Endothelial cell of umbilical vein (primary cell): ENCODE data around the gene SLC1A1. TPM values are rescaled to one million over a fixed set of nuclear protein-coding genes. Genes with fewer than 3 reads are reported as not detected.

Experiments used
- BruUV-seq: library from RNA; stranded (reverse); fragments of 400-500 nt; replicated peaks from 2 replicates; lab custom pipeline; 2021; lab: Mats Ljungman, UMichigan
- CTCF ChIA-PET: fragments of 300-600, 350-600 bp; sonication (Branson Sonifier 250); formaldehyde crosslinking; loops from one replicate; lab custom pipeline; 2021; ENCODE audit warnings: antibody characterized with exemption, inconsistent platforms; lab: Charles Lee
- POLR2A ChIA-PET: fragments of 300-600, 350-600 bp; sonication (Branson Sonifier 250); formaldehyde crosslinking; loops from one replicate; lab custom pipeline; 2021; ENCODE audit warnings: antibody characterized with exemption, inconsistent platforms; lab: Charles Lee
- DNase-seq: peaks from one replicate; pipeline ENCODE4 v3.0.0-alpha.2; 2011; ENCODE audit warnings: low read depth, low spot score
- FAIRE-seq: peaks from 2 replicates; lab custom pipeline; 2011; peaks lifted over from hg19 to GRCh38; lab: Jason Lieb, UNC
- H2AFZ ChIP-seq: 2 replicates; pipeline ENCODE4 v1.6.0; 2012; ENCODE audit warnings: low read depth, low read length, control low read depth, inconsistent platforms
- H3K27ac ChIP-seq: 2 replicates; pipeline ENCODE4 v1.5.1; 2011; ENCODE audit warnings: low read depth, mild to moderate bottlenecking, control low read depth, low read length, moderate library complexity; ENCODE audit not compliant: insufficient read depth
- H3K27me3 ChIP-seq, 2 experiments: 2 replicates each; pipeline versions ENCODE4 v1.6.0 to v1.6.1; 2011; ENCODE audit warnings: low read length in 2 of 2, mixed read lengths in 1 of 2; ENCODE audit not compliant: control insufficient read depth in 2 of 2, insufficient read depth in 2 of 2
- H3K36me3 ChIP-seq, 2 experiments: 2 replicates in 1 of 2; 3 replicates in 1 of 2; pipeline ENCODE4 v1.5.1; 2011; ENCODE audit warnings: low read length in 2 of 2, mild to moderate bottlenecking in 1 of 2, moderate library complexity in 1 of 2; ENCODE audit not compliant: control insufficient read depth in 2 of 2, insufficient read depth in 2 of 2; ENCODE audit errors: extremely low read depth in 1 of 2
- H3K4me1 ChIP-seq: 3 replicates; pipeline ENCODE4 v1.5.1; 2011; ENCODE audit warnings: mild to moderate bottlenecking, low read length; ENCODE audit not compliant: control insufficient read depth, insufficient read depth; ENCODE audit errors: extremely low read depth
- H3K4me2 ChIP-seq: 2 replicates; pipeline ENCODE4 v1.6.1; 2011; ENCODE audit warnings: low read length, control low read depth, mixed read lengths; ENCODE audit not compliant: insufficient read depth
- H3K4me3 ChIP-seq, 3 experiments: fragments of 200-600 bp in 1 of 3; sonication (generic), shearing (Covaris generic) in 1 of 3; replicated peaks in 1 of 3; 2 replicates each; pipeline ENCODE4 v1.5.1; 2011 to 2016; ENCODE audit warnings: control low read depth in 3 of 3, low read length in 3 of 3, mild to moderate bottlenecking in 2 of 3, inconsistent platforms in 1 of 3, low read depth in 1 of 3, moderate library complexity in 1 of 3; ENCODE audit not compliant: insufficient read depth in 1 of 3
- H3K79me2 ChIP-seq: 2 replicates; pipeline ENCODE4 v1.6.0; 2012; ENCODE audit warnings: low read length, inconsistent platforms; ENCODE audit not compliant: control insufficient read depth, insufficient read depth
- H3K9ac ChIP-seq: replicated peaks from 2 replicates; pipeline ENCODE3; 2011; ENCODE audit warnings: low read length, control low read depth; ENCODE audit not compliant: insufficient read depth; ENCODE audit errors: extremely low read depth
- H3K9me1 ChIP-seq: replicated peaks from 3 replicates; pipeline ENCODE4 v1.6.0; 2011; ENCODE audit warnings: mild to moderate bottlenecking, low read length; ENCODE audit not compliant: control insufficient read depth, insufficient read depth; ENCODE audit errors: extremely low read depth
- H3K9me3 ChIP-seq: replicated peaks from 2 replicates; pipeline ENCODE4 v1.5.1; 2012; ENCODE audit warnings: low read length, inconsistent platforms; ENCODE audit not compliant: control insufficient read depth, insufficient read depth
- H4K20me1 ChIP-seq: replicated peaks from 2 replicates; pipeline ENCODE3; 2011; ENCODE audit warnings: mild to moderate bottlenecking, low read length; ENCODE audit not compliant: control insufficient read depth, insufficient read depth; ENCODE audit errors: extremely low read depth
- EZH2 ChIP-seq: IDR thresholded peaks from 2 replicates; pipeline ENCODE4 v1.6.1; 2012; ENCODE audit warnings: borderline replicate concordance, low read depth, mild to moderate bottlenecking, moderate library complexity, low read length, inconsistent platforms; ENCODE audit not compliant: severe bottlenecking
- FOS ChIP-seq: IDR thresholded peaks from 2 replicates; pipeline ENCODE4 v1.6.1; 2011; ENCODE audit warnings: mild to moderate bottlenecking, low read length, moderate library complexity, borderline replicate concordance; ENCODE audit not compliant: insufficient read depth
- GATA2 ChIP-seq: IDR thresholded peaks from 2 replicates; pipeline ENCODE4 v1.7.0; 2011; ENCODE audit warnings: low read depth, mild to moderate bottlenecking, moderate library complexity, mixed read lengths, low read length; ENCODE audit not compliant: insufficient read length, insufficient read depth
- JUN ChIP-seq: IDR thresholded peaks from 2 replicates; pipeline ENCODE4 v1.6.1; 2011; ENCODE audit warnings: borderline replicate concordance, low read depth; ENCODE audit not compliant: insufficient read length, insufficient read depth
- MYC ChIP-seq: IDR thresholded peaks from one replicate; pipeline ENCODE4 v1.6.1; 2011; ENCODE audit warnings: mild to moderate bottlenecking, low read depth, low read length
- POLR2A ChIP-seq: IDR thresholded peaks from 2 replicates; pipeline ENCODE4 v1.6.1; 2012; ENCODE audit warnings: low read depth, mild to moderate bottlenecking, control low read depth, low read length
- POLR2AphosphoS5 ChIP-seq: IDR thresholded peaks from 2 replicates; pipeline ENCODE4 v1.6.1; 2012; ENCODE audit warnings: low read depth, mild to moderate bottlenecking, control low read depth, low read length, moderate library complexity; ENCODE audit not compliant: insufficient read depth
- dilution Hi-C: fragments of 300-500 bp; cut with MboI; formaldehyde crosslinking; loops from one replicate; pipeline ENCODE4 v1.15.0; 2019; ENCODE audit warnings: low sequenced_read_pairs; ENCODE audit not compliant: extremely low pct_ligation_motif_present
- intact Hi-C: fragments of 100-400 bp; cut with micrococcal nuclease; formaldehyde crosslinking; loops from one replicate; pipeline ENCODE4 v1.10.0; 2022
- polyA plus RNA-seq, 4 experiments: library from polyadenylated mRNA; depleted of rRNA in 3 of 4; stranded (reverse) in 3 of 4; unstranded in 1 of 4; fragments of >200 nt; gene quantifications; 2 replicates each; pipeline versions ENCODE4 v1.2.1 to v1.2.3, GENCODE V29; 2011 to 2012; ENCODE audit warnings: missing spikeins in 1 of 4
- total RNA-seq: library from RNA; stranded (reverse); gene quantifications from 2 replicates; pipeline ENCODE4 v1.2.3, GENCODE V29; 2021
- TF ChIP-seq, protein P1 (sequence below): IDR thresholded peaks from 2 replicates; pipeline ENCODE4 v1.6.1; 2011; ENCODE audit not compliant: insufficient read depth, insufficient read length
- TF ChIP-seq, protein P2 (sequence below), 2 donors: IDR thresholded peaks; 1 replicate in 1 of 2; 2 replicates in 1 of 2; pipeline ENCODE4 v1.5.1; 2011; ENCODE audit warnings: low read length in 2 of 2, mild to moderate bottlenecking in 2 of 2, moderate library complexity in 2 of 2, control low read depth in 1 of 2, inconsistent platforms in 1 of 2, low read depth in 1 of 2; ENCODE audit not compliant: insufficient read depth in 1 of 2; ENCODE audit errors: extremely low read depth in 1 of 2

SLC1A1 gene
- total and polyA plus RNA-seq, 2 donors (not counting 3 experiments of a cell fraction or from before 2014, with no cell fraction given) = 5.8 to 8.3 TPM

DNA sequence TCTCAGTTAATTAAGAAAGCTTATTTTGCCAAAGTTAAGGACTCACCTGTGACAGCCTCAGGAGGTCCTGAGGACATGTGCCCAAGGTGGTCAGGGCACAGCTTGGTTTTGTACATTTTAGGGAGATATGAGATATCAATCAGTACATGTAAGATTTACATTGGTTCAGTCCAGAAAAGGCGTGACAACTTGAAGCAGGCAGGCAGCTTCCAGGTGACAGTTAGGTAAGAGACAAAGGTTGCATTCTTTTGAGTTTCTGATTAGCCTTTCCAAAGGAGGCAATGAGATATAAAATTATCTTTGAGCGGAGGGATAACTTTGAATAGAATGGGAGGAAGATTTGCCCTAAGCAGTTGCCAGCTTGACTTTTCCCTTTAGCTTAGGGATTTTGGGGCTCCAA is 47.8 kb downstream of the SLC1A1 start:
- FAIRE-seq (no peak), DNase-seq (no peak)
- POLR2A ChIA-PET = no interaction called here
- Histone ChIP-seq H3K9ac (no peak overlapping the region), H2AFZ (no peak overlapping the region), H3K79me2 (no peaks in the 10 kb centered on the region), H3K9me3 (no peaks in the 10 kb centered on the region), H3K4me1 (peaks cover 22% of the 10 kb centered on the region), H3K9me1 (no peaks in the 10 kb centered on the region), H4K20me1 (no peaks in the 10 kb centered on the region), H3K36me3 (no peaks in the 10 kb centered on the region), H3K27me3 (no peaks in the 10 kb centered on the region), H3K4me3 (no peak overlapping the region), H3K27ac (no peak overlapping the region), H3K4me2 (no peak overlapping the region)
- CTCF ChIA-PET = interaction anchor here (1.1 to 1.4 kb wide), 3 partner anchors 11 to 67 kb away, joined by 3 to 4 read pairs (median 3); no protein-coding TSS in a partner anchor
- TF ChIP-seq FOS (no peak), POLR2AphosphoS5 (no peak), MYC (no peak)
- TF ChIP-seq, protein P1, sequence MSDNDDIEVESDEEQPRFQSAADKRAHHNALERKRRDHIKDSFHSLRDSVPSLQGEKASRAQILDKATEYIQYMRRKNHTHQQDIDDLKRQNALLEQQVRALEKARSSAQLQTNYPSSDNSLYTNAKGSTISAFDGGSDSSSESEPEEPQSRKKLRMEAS = no peak
- BruUV-seq = no TSS peak
- intact Hi-C loops = no loop called here
- dilution Hi-C loops = no loop called here

DNA sequence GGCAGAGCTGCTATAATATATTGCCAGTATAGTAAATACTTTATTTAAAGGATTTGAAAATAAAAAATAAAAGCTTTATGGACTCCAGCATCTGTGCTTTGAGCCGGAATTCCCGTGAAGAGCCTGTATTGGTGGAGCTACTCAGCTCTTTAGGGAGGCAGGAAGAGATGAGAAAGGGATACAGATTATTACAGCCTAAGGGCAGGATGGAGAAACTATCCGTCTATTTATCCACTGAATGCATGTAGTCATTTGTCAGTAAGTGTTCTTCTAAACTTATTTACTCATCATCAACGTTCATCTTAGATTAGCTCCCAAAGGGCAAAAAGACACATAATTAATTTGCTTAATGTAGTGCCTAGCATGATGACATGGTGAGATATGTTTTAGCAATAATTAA is 48.4 kb downstream of the SLC1A1 start:
- dilution Hi-C loops = no loop called here
- H3K9me3 ChIP-seq = no peaks in the 10 kb centered on the region
- CTCF ChIA-PET = interaction anchor here (0.8 to 1.4 kb wide), 4 partner anchors 10 to 66 kb away, joined by 3 to 4 read pairs (median 3); no protein-coding TSS in a partner anchor

More for the DNA sequence above, 48.4 kb downstream of the SLC1A1 start:
- H3K9me1 ChIP-seq = no peaks in the 10 kb centered on the region
- no peak for TF ChIP-seq POLR2A
- TF ChIP-seq FOS = no peak
- TF ChIP-seq, protein P2, sequence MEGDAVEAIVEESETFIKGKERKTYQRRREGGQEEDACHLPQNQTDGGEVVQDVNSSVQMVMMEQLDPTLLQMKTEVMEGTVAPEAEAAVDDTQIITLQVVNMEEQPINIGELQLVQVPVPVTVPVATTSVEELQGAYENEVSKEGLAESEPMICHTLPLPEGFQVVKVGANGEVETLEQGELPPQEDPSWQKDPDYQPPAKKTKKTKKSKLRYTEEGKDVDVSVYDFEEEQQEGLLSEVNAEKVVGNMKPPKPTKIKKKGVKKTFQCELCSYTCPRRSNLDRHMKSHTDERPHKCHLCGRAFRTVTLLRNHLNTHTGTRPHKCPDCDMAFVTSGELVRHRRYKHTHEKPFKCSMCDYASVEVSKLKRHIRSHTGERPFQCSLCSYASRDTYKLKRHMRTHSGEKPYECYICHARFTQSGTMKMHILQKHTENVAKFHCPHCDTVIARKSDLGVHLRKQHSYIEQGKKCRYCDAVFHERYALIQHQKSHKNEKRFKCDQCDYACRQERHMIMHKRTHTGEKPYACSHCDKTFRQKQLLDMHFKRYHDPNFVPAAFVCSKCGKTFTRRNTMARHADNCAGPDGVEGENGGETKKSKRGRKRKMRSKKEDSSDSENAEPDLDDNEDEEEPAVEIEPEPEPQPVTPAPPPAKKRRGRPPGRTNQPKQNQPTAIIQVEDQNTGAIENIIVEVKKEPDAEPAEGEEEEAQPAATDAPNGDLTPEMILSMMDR (IDR thresholded peaks at IDR 0.05; ENCODE audit: extremely low read depth in 1 of 2, insufficient read depth in 1 of 2, low read depth in 1 of 2, low read length in 2 of 2) = no peak
- TF ChIP-seq, protein P1 = no peak
- TF ChIP-seq EZH2 = no peak
- TF ChIP-seq MYC = no peak
- no peak for TF ChIP-seq POLR2AphosphoS5
- TF ChIP-seq JUN = no peak
- no peak for TF ChIP-seq GATA2
- no peaks in the 10 kb centered on the region for H4K20me1 ChIP-seq
- H3K27me3 ChIP-seq = no peaks in the 10 kb centered on the region
- no peak overlapping the region for H2AFZ ChIP-seq
- H3K4me1 ChIP-seq = peaks cover 22% of the 10 kb centered on the region
- H3K4me2 ChIP-seq = no peak overlapping the region
- BruUV-seq = no TSS peak
- no peak overlapping the region for H3K27ac ChIP-seq
- H3K36me3 ChIP-seq = no peaks in the 10 kb centered on the region
- FAIRE-seq = no peak
- intact Hi-C loops = no loop called here
- H3K9ac ChIP-seq = no peak overlapping the region
- POLR2A ChIA-PET = no interaction called here
- no peak for DNase-seq
- H3K79me2 ChIP-seq = no peaks in the 10 kb centered on the region
- H3K4me3 ChIP-seq = no peak overlapping the region
